SK-N-SH treated with all-trans-retinoic acid at 6 μM for 48 hours (cell line): ENCODE results near the gene NDUFAF4.

Experiments used
- ARNTL ChIP-seq: fragments of 450-650 bp; formaldehyde crosslinking; IDR thresholded peaks from 2 replicates; pipeline ENCODE4 v1.5.0; 2020; ENCODE audit warnings: low read depth, mild to moderate bottlenecking, moderate library complexity, borderline replicate concordance
- CREB5 ChIP-seq: fragments of 250-450 bp; sonication (Bioruptor Pico); IDR thresholded peaks from 2 replicates; pipeline ENCODE4 v1.5.1; 2020; ENCODE audit warnings: low read depth, mild to moderate bottlenecking, moderate library complexity
- ESRRG ChIP-seq: fragments of 250-450 bp; sonication (Bioruptor Pico); IDR thresholded peaks from 2 replicates; pipeline ENCODE4 v1.6.1; 2021; ENCODE audit warnings: mild to moderate bottlenecking
- ISL1 ChIP-seq: fragments of 250-450 bp; sonication (Bioruptor Pico); IDR thresholded peaks from 2 replicates; pipeline ENCODE4 v2.1.2; 2022; ENCODE audit warnings: mild to moderate bottlenecking, moderate library complexity
- OSR1 ChIP-seq: fragments of 250-450 bp; sonication (Bioruptor Pico); IDR thresholded peaks from 2 replicates; pipeline ENCODE4 v1.8.0; 2022; ENCODE audit warnings: moderate library complexity, mild to moderate bottlenecking, inconsistent platforms
- RARB ChIP-seq: fragments of 250-450 bp; sonication (Bioruptor Pico); IDR thresholded peaks from 2 replicates; pipeline ENCODE4 v1.8.0; 2021; ENCODE audit warnings: mild to moderate bottlenecking, moderate library complexity
- ZC3H10 ChIP-seq: fragments of 250-450 bp; sonication (Bioruptor Pico); IDR thresholded peaks from 2 replicates; pipeline ENCODE4 v1.5.1; 2021; ENCODE audit warnings: mild to moderate bottlenecking, moderate library complexity
- ZFP3 ChIP-seq: fragments of 250-450 bp; sonication (Bioruptor Pico); IDR thresholded peaks from 2 replicates; pipeline ENCODE4 v1.5.0; 2020; ENCODE audit warnings: mild to moderate bottlenecking, moderate library complexity
- ZFP30 ChIP-seq: fragments of 450-650 bp; formaldehyde crosslinking; IDR thresholded peaks from 2 replicates; pipeline ENCODE4 v1.5.0; 2022; ENCODE audit warnings: mild to moderate bottlenecking, moderate library complexity
- ZNF565 ChIP-seq: fragments of 450-650 bp; formaldehyde crosslinking; conservative IDR thresholded peaks from 2 replicates; pipeline ENCODE4 v1.5.0; 2020; ENCODE audit warnings: low read depth, mild to moderate bottlenecking, moderate library complexity
- TF ChIP-seq, protein P1 (sequence below): fragments of 250-450 bp; sonication (Bioruptor Pico); IDR thresholded peaks from 2 replicates; pipeline ENCODE4 v1.8.0; 2020; ENCODE audit warnings: mild to moderate bottlenecking, moderate library complexity, borderline replicate concordance

DNA sequence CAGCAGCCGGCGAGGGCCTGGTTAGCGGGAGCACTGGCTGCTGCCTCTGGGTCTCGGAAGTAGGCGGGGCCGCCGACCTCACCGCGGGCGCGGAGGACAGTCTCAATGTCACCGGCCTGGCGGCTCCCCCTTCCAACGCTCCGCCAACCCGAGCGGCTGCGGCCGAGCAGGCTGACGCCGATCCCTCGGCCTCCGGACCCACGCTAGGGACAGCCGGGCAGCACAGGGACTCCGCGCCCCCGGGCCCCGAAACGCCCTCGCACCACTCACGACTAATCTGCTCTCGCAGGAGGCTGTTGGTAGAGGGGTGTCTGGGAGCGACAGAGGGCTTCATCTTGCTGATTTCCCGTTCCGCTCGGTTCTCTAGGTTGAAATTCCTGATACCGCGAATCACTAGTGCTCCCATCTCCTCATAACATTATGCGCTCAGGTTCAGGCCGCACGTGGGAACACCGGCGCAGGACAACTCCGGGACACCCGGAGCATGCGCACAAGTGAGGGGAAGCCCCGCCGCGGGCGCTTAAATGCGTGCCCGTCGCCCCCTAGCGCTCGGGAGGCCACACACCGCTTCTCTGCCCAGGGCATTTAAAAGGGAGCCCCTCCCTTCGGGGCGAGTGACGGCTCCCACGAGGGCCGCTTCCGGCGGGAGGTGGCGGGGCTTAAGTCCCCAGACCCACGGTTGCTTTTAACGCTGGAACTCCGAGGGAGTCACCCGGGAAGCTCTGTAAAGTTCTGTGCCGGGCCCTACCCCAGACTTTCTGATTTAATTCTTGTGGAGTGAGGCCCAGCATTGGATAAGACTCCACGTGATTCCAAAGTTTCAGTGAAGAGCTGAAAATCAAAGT, at the start of gene NDUFAF4:
- TF ChIP-seq ARNTL (CRISPR knock-in tag) (no peak), OSR1 (CRISPR knock-in tag) (no peak), ZFP3 (CRISPR knock-in tag) (no peak), CREB5 (CRISPR knock-in tag) (no peak), ESRRG (CRISPR knock-in tag) (no peak), ZFP30 (CRISPR knock-in tag) (no peak), ISL1 (CRISPR knock-in tag) (no peak), ZC3H10 (no peak), RARB (CRISPR knock-in tag) (no peak), ZNF565 (CRISPR knock-in tag) (no peak)
- TF ChIP-seq, protein P1, sequence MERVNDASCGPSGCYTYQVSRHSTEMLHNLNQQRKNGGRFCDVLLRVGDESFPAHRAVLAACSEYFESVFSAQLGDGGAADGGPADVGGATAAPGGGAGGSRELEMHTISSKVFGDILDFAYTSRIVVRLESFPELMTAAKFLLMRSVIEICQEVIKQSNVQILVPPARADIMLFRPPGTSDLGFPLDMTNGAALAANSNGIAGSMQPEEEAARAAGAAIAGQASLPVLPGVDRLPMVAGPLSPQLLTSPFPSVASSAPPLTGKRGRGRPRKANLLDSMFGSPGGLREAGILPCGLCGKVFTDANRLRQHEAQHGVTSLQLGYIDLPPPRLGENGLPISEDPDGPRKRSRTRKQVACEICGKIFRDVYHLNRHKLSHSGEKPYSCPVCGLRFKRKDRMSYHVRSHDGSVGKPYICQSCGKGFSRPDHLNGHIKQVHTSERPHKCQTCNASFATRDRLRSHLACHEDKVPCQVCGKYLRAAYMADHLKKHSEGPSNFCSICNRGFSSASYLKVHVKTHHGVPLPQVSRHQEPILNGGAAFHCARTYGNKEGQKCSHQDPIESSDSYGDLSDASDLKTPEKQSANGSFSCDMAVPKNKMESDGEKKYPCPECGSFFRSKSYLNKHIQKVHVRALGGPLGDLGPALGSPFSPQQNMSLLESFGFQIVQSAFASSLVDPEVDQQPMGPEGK (CRISPR knock-in tag), result peak; percentile 85; the same call in 1 of the 2 replicates
